Sigmoid colon (tissue), 4 donors: ENCODE results near the gene ARAP3.

Source experiments
- EP300 ChIP-seq, 4 donors: sonication (generic); formaldehyde crosslinking; IDR thresholded peaks; one replicate each; pipeline ENCODE4 v1.6.1; 2017; ENCODE audit warnings: antibody characterized with exemption in 4 of 4
- POLR2A ChIP-seq, 2 donors: fragments of 450-650 bp; IDR thresholded peaks; one replicate each; pipeline ENCODE4 v1.6.1; 2016; ENCODE audit warnings: antibody characterized with exemption in 2 of 2, mild to moderate bottlenecking in 2 of 2, moderate library complexity in 2 of 2
- POLR2AphosphoS5 ChIP-seq, 4 donors: sonication (generic); formaldehyde crosslinking; IDR thresholded peaks; one replicate each; pipeline ENCODE4 v1.6.1; 2017; ENCODE audit warnings: antibody characterized with exemption in 4 of 4
- TF ChIP-seq, protein P1 (sequence below), 4 experiments: fragments of 450-650 bp in 3 of 4; fragments of 200-600 bp in 1 of 4; IDR thresholded peaks; one replicate each; pipeline ENCODE4 v1.5.1; 2016 to 2019; ENCODE audit warnings: antibody characterized with exemption in 4 of 4, mild to moderate bottlenecking in 3 of 4, moderate library complexity in 2 of 4

DNA sequence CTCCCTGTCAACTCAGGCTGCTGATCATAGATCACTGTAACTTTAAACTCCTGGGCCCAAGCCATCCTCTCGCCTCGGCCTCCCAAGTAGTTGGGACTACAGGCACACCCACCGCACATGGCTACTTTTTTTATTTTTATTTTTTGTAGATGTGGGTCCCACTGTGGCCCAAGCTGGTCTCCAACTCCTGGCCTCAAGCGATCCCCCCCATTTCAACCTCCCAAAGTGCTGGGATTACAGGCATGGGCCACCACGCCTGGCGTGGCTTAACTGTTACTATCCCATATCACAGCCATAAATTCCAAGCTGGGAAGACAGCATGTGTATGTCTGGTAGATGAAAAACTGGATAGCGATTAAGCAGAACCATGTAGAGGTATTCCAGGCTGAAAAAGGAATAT lies 46.4 kb downstream of the ARAP3 start:
- TF ChIP-seq, protein P1, sequence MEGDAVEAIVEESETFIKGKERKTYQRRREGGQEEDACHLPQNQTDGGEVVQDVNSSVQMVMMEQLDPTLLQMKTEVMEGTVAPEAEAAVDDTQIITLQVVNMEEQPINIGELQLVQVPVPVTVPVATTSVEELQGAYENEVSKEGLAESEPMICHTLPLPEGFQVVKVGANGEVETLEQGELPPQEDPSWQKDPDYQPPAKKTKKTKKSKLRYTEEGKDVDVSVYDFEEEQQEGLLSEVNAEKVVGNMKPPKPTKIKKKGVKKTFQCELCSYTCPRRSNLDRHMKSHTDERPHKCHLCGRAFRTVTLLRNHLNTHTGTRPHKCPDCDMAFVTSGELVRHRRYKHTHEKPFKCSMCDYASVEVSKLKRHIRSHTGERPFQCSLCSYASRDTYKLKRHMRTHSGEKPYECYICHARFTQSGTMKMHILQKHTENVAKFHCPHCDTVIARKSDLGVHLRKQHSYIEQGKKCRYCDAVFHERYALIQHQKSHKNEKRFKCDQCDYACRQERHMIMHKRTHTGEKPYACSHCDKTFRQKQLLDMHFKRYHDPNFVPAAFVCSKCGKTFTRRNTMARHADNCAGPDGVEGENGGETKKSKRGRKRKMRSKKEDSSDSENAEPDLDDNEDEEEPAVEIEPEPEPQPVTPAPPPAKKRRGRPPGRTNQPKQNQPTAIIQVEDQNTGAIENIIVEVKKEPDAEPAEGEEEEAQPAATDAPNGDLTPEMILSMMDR (IDR thresholded peaks at IDR 0.05), result no peak
- TF ChIP-seq POLR2A (IDR thresholded peaks at IDR 0.05) (no peak), POLR2AphosphoS5 (IDR thresholded peaks at IDR 0.05) (no peak), EP300 (IDR thresholded peaks at IDR 0.05) (no peak)
